Calu3 (cell line): ENCODE measurements around the gene MTFMT. TPM values are rescaled to one million over a fixed set of nuclear protein-coding genes. Genes with fewer than 3 reads are reported as not detected.
A peak's percentile ranks its signal among the peaks of the same experiment; 100 is the strongest.

ENCODE experiments used
- BruUV-seq: library from RNA; stranded (reverse); fragments of 400-500 nt; replicated peaks from 2 replicates; lab custom pipeline; 2021; lab: Mats Ljungman, UMichigan
- CTCF ChIA-PET: fragments of 300-600 bp; sonication (Branson Sonifier 250); formaldehyde crosslinking; loops from one replicate; lab custom pipeline; 2022; ENCODE audit warnings: antibody characterized with exemption; lab: Charles Lee
- DNase-seq: peaks from one replicate; pipeline ENCODE4 v3.0.0; 2022
- H3K27ac Mint-ChIP-seq: one replicate; pipeline ENCODE4 v1.8.0; 2022; ENCODE audit warnings: mixed read lengths; ENCODE audit not compliant: unreplicated experiment
- H3K27me3 Mint-ChIP-seq: one replicate; pipeline ENCODE4 v1.8.0; 2022; ENCODE audit warnings: mixed read lengths; ENCODE audit not compliant: unreplicated experiment
- H3K36me3 Mint-ChIP-seq: one replicate; pipeline ENCODE4 v1.8.0; 2022; ENCODE audit warnings: mild to moderate bottlenecking, moderate library complexity, mixed read lengths; ENCODE audit not compliant: insufficient read depth, unreplicated experiment
- H3K4me1 Mint-ChIP-seq: one replicate; pipeline ENCODE4 v1.8.0; 2022; ENCODE audit warnings: mild to moderate bottlenecking, low read depth, mixed read lengths; ENCODE audit not compliant: unreplicated experiment
- H3K4me3 Mint-ChIP-seq: one replicate; pipeline ENCODE4 v1.8.0; 2022; ENCODE audit warnings: mild to moderate bottlenecking, low read depth, moderate library complexity, mixed read lengths; ENCODE audit not compliant: unreplicated experiment
- H3K9me3 Mint-ChIP-seq: one replicate; pipeline ENCODE4 v1.8.0; 2022; ENCODE audit warnings: low read depth, mixed read lengths; ENCODE audit not compliant: unreplicated experiment
- CTCF ChIP-seq: fragments of 200-600 bp; IDR thresholded peaks from one replicate; pipeline ENCODE4 v1.8.0; 2022; ENCODE audit warnings: antibody characterized with exemption; ENCODE audit not compliant: unreplicated experiment
- intact Hi-C: fragments of 100-400 bp; cut with micrococcal nuclease; formaldehyde crosslinking; loops from one replicate; pipeline ENCODE4 v1.10.0; 2022; ENCODE audit not compliant: unreplicated experiment
- total RNA-seq: library from RNA; stranded (reverse); gene quantifications from 2 replicates; pipeline ENCODE4 v1.2.3, GENCODE V29; 2022

Gene MTFMT
- total RNA-seq, 1 experiment from 2014 or later, result 18.9 TPM

GRCh38 chr15:64990168-64990470, 39.3 kb downstream of the MTFMT start:
- DNase-seq, result no peak
- CTCF ChIA-PET, result interaction anchor here (2.0 kb wide), 1 partner anchor 10 kb away, joined by 7 read pairs; no protein-coding TSS in a partner anchor
- Mint-ChIP-seq H3K36me3 (peaks cover 35% of the 10 kb centered on the region), H3K27ac (peak overlapping the region; percentile 86), H3K27me3 (no peaks in the 10 kb centered on the region), H3K9me3 (no peaks in the 10 kb centered on the region), H3K4me3 (peak overlapping the region; percentile 96), H3K4me1 (peaks cover 38% of the 10 kb centered on the region)
- intact Hi-C loops, result no loop called here
- BruUV-seq, result TSS peak; percentile 94
- TF ChIP-seq CTCF, result no peak

- peak; percentile 97 for DNase-seq
- Mint-ChIP-seq H3K27me3 (no peaks in the 10 kb centered on the region), H3K36me3 (peaks cover 35% of the 10 kb centered on the region), H3K4me1 (peaks cover 41% of the 10 kb centered on the region), H3K27ac (peak within 1 kb of the TSS; percentile 86), H3K9me3 (no peaks in the 10 kb centered on the region), H3K4me3 (peak within 1 kb of the TSS; percentile 96)
- intact Hi-C loops, result no loop called here
- CTCF ChIA-PET, result interaction anchor here (0.6 to 2.0 kb wide), 2 partner anchors 10 to 196 kb away, joined by 3 to 7 read pairs; partner anchors contain the start of gene CLPX
- no TSS peak for BruUV-seq
- no peak for TF ChIP-seq CTCF
Measured at GRCh38 chr15:64989416-64990167, 39.8 kb downstream of the MTFMT start, which contains the start of gene SPG21. Gene SPG21 (minus strand): TSS chr15:64989914. CDS start chr15:64983569, 6,345 bp downstream.

- TF ChIP-seq CTCF, result no peak
- CTCF ChIA-PET, result no interaction called here
- Mint-ChIP-seq H3K27ac (no peak overlapping the region), H3K9me3 (no peaks in the 10 kb centered on the region), H3K36me3 (peaks cover 39% of the 10 kb centered on the region), H3K4me1 (peaks cover 41% of the 10 kb centered on the region), H3K27me3 (no peaks in the 10 kb centered on the region), H3K4me3 (no peak overlapping the region)
- BruUV-seq, result no TSS peak
- DNase-seq, result no peak
- intact Hi-C loops, result no loop called here
Measured at GRCh38 chr15:64987136-64987535, 42.3 kb downstream of the MTFMT start.

- Mint-ChIP-seq H3K4me3 (no peak overlapping the region), H3K27me3 (no peaks in the 10 kb centered on the region), H3K9me3 (no peaks in the 10 kb centered on the region), H3K27ac (peak overlapping the region; percentile 64), H3K36me3 (peaks cover 34% of the 10 kb centered on the region), H3K4me1 (peaks cover 35% of the 10 kb centered on the region)
- CTCF ChIA-PET, result no interaction called here
- DNase-seq, result peak; percentile 23
- no peak for TF ChIP-seq CTCF
- no TSS peak for BruUV-seq
- intact Hi-C loops, result no loop called here
Measured at GRCh38 chr15:64985366-64986033, 43.9 kb downstream of the MTFMT start.
